HG02840 (cell line): ENCODE results near the gene SNX21.
"Not testable (repeated sequence)": the region's sequence is repeated elsewhere in the genome, so short reads cannot be mapped to it uniquely, and the experiment has no call there.

Experiments used
- ATAC-seq: cut with Tn5 transposase; IDR thresholded peaks from one replicate; pipeline ENCODE4 v1.9.1; 2021; ENCODE audit warnings: mild to moderate bottlenecking, moderate library complexity, moderate number of reproducible peaks; ENCODE audit not compliant: unreplicated experiment, low FRiP score

The SNX21 gene

GRCh38 chr20:45821947-45822346, 11.7 kb upstream of the SNX21 start:
- no peak for ATAC-seq

DNA sequence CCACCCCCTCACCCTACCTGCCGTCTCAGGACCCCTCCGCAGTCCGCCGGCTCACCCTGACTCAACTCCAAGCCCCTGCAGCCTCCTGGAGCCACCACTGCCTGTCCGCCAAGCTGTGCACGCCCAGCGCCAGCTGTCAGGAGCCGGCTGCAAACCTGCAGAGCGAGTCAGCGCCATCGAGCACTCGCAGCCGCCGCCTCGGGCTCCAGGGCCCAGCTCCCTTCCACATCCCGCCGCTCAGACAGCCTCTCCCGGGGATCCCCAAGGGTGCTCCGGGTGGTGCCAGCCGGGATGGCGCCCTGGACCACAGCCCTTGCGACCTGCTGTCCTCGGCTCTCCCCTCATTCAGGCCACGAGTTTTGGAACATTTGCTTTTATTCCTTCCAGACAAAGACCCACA, 10.7 kb upstream of the SNX21 start:
- no peak for ATAC-seq

- no peak for ATAC-seq
Measured at GRCh38 chr20:45823949-45824835, 9.4 kb upstream of the SNX21 start.

GRCh38 chr20:45826381-45827019, 7.1 kb upstream of the SNX21 start:
- no peak for ATAC-seq

DNA sequence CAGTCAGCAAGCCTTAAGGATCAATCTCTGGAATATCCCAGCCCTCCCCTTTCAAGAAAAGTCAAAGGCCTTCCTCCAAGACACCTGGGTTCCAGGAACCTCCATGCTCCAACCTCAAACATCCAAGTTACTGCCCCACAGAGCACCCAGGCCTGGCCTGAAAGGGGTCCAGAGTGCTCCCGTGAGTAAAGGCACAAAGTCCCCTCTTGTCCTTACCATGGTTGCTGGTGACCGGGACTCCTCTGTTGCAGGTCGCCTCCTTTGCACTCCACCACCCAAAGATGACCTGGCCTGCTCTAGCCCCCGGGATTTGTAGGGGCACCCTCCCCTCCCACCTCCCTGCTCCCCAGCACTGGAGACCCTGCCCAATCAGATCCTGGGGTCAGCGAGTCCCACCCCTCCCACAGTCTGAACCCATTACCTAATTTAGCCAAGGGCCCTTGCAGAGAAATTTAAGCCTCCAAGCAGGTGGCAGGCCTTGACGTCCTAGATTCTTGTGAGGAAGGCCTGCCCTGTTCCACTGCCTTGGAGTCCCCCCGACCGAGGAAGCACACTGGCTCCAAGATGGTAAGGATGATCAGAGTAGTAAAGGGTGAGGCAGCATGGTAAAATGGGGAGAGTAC, 6.5 kb upstream of the SNX21 start, which contains the start of gene TNNC2:
Gene TNNC2 (minus strand): TSS at position 283 of the 623 bp plus-strand sequence. CDS start 64 bp downstream, at position 219.
- no peak for ATAC-seq

DNA sequence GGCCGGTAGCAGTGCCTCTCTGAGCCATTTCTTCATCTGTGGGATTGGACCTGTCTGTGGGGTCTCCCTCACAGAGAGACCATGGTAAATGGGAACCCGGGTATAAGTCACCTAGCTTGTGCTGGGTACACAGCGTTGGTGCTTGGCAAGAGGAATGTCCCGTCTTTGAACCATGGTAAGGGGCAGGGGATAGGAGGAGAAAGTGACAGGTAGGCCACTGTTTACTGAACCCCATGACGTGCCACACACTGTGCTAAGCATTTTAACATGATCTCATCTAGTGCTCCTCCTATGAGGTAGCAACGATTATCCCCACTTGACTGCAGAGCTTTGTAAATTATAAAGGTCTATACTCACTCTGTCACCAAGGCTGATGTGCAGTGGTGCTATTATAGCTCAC, 5.9 kb upstream of the SNX21 start:
- ATAC-seq, result no peak

DNA sequence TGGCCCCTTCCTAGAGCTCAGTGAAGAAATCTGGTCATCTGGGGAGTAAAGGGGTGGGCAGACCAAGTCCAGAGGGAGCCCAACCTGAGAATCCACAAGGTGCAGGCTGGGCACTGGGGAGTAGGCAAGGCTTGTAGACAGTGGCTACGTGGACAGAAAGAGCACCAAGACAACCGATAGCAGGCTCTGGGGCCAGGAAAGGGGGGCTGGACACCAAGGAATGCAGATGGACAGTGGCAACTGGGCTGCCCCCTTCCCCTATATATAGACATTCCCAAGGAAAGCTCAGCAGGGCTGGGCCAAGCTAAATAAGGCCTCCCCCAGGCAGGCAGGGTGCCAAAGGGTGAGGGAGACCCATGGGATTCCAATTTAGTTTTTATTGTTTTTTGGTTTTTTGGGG, 5.0 kb upstream of the SNX21 start:
- no peak for ATAC-seq

GRCh38 chr20:45829673-45830106, 3.9 kb upstream of the SNX21 start:
- not testable (repeated sequence) for ATAC-seq

- no peak for ATAC-seq
Measured at GRCh38 chr20:45832619-45833018, 980 bp upstream of the SNX21 start.

DNA sequence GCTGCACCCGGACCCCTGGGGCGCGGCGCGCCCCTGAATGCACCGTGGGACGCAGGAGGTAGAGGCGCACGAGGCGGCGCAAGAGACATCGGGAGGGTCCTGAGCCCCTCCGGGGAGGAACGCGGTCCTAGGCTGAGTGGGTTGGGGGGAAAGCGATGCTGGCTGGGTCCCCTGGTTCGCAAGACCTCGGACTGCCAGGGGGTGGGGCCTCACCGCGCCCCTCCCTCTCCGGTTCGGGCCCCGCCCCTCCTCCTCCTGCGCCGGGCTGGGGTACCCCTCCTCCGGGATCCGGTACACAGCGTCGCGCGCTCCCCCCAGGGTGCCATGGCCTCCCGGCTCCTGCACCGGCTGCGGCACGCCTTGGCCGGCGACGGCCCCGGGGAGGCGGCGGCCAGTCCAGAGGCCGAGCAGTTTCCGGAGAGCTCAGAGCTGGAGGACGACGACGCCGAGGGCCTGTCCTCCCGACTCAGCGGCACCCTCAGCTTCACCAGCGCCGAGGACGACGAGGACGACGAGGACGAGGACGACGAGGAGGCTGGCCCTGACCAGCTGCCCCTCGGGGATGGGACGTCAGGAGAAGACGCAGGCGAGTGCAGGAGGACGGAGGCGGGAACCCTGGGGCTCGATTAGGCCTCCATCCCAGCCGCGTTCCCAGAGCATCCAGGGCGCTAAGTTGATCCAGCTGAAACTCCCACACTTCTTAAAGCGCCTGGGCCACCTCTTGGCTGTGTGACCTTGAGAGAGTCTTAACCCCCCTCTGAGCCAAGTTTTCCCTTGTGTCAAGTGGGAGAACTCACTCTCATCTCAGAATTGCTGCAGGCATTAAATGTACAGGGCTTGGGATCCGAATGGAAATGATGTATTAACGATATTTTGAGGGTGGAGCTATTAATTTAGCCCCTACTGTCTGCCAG, 541 bp downstream of the SNX21 start:
- ATAC-seq, result no peak

DNA sequence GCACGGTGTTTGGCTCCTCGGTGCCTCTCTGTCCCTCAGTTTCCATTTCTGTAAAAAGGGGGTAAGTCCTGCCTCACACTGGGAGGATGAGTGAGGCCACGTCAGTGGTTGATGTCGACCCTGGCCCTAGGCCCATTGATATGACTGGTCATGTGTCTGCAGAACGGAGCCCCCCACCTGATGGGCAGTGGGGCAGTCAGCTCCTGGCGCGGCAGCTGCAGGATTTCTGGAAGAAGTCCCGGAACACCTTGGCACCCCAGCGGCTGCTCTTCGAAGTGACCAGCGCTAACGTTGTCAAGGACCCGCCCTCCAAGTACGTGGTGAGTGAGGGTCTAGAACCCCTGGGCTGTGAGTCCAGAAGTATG, 1.2 kb downstream of the SNX21 start:
- ATAC-seq, result no peak

- ATAC-seq, result no peak
Measured at GRCh38 chr20:45835329-45835765, 1.7 kb downstream of the SNX21 start.

- ATAC-seq, result no peak
Measured at GRCh38 chr20:45835825-45836224, 2.2 kb downstream of the SNX21 start.

- ATAC-seq, result no peak
Measured at GRCh38 chr20:45836841-45837240, 3.2 kb downstream of the SNX21 start.

- ATAC-seq, result no peak
Measured at GRCh38 chr20:45840700-45841198, 7.2 kb downstream of the SNX21 start.

GRCh38 chr20:45841407-45842129, 8.0 kb downstream of the SNX21 start:
- ATAC-seq, result no peak

DNA sequence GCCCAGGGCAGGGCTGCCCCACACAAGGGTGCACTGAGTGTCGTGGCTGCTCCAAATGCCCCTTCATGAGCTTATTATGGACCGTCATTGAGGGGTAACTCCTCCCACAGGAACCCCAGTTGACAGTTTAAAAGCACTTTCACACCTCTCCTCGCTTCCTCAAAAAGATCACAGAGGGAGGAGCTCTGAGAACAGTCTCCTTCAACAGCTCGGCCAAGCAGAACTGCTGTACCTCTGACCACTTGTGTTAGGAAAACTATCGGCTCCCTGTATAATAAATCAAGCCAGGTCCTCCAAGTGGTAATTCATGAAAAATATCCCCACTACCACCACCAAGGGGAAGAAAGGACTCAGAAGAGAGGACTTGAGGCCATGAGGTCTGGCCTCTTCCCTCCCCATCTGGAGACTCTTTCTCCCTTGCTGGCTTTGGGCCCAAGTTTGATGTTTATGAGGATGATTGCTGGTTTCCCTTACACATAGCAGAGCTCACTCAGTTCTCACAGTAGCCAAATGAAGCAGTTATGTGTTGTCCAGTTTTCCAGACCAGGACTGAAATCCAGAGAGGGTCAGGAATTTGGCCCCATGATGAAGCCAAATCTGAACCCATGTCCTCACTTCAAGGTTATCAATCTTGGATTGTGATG, 8.7 kb downstream of the SNX21 start:
- no peak for ATAC-seq

DNA sequence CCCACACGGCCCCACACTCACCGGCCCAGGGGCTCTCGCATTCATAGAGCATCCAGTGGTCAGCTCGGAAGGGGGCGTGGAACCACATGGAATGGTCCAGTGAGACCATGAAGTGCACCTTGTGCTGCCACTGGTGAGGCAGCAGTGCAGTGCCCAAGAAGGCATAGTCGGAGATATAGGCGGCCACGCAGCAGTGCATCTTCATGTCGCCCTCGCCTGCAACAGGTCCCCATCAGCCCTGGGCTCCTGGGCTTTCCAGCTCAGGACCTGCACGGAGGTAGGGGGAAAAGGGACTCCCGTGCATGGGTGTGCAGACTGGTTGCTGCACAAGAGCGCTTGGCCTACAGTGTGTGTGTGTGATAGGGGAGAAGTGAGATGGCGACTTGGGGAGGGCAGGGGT, 9.9 kb downstream of the SNX21 start:
- no peak for ATAC-seq

- ATAC-seq, result no peak
Measured at GRCh38 chr20:45845452-45845851, 11.9 kb downstream of the SNX21 start.
